HG03378 (cell line): ENCODE data around the gene GORASP1.
A peak's percentile ranks its signal among the peaks of the same experiment; 100 is the strongest.

Experiments used
- ATAC-seq: cut with Tn5 transposase; IDR thresholded peaks from one replicate; pipeline ENCODE4 v1.9.1; 2021; ENCODE audit warnings: mild to moderate bottlenecking, moderate library complexity; ENCODE audit not compliant: unreplicated experiment

GORASP1 gene

GRCh38 chr3:39107388-39108199 is at the start of gene GORASP1, which contains the start of gene TTC21A:
Gene GORASP1 (minus strand): TSS chr3:39107627. CDS start chr3:39107541, 86 bp downstream.
Gene TTC21A (plus strand): TSS chr3:39107680. CDS start chr3:39107838, 158 bp downstream.
- ATAC-seq, result peak; percentile 53

DNA sequence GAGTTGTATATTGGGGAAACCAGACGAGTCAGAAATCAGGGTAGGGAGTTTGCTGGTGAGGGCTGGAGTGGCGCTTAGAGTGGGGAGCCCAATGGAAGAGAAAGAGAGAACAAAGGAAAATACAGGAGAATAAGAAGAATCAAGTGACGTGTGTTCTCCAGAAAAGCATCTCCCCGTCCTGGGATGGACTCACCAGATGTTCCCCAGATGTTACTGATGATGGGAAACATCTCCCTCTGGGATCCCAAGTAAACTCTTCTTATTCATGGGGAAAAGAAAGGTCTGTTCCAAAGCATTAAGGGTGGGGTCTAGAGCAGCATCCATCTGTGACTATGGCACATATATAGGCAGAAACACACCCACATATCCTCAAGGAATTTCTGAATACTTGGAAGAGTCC is 49.0 kb upstream of the GORASP1 start:
- ATAC-seq, result no peak

GRCh38 chr3:39154280-39155021 is 47.0 kb upstream of the GORASP1 start:
- ATAC-seq, result no peak

DNA sequence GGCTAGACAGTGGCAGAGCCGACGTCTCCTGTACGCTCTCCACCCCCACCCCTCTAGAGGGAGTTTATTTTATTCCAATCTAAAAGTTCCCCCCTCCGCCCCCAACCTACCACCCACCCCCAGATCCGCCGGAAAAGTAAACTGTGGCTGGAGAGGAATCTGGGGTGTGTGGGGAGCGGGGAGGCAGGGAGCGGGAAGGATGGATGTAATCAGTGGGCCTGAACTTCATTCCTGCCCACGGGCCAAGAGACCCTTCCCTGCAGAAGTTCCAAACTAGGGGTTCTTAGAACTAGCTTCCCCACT is 46.5 kb upstream of the GORASP1 start:
- no peak for ATAC-seq

DNA sequence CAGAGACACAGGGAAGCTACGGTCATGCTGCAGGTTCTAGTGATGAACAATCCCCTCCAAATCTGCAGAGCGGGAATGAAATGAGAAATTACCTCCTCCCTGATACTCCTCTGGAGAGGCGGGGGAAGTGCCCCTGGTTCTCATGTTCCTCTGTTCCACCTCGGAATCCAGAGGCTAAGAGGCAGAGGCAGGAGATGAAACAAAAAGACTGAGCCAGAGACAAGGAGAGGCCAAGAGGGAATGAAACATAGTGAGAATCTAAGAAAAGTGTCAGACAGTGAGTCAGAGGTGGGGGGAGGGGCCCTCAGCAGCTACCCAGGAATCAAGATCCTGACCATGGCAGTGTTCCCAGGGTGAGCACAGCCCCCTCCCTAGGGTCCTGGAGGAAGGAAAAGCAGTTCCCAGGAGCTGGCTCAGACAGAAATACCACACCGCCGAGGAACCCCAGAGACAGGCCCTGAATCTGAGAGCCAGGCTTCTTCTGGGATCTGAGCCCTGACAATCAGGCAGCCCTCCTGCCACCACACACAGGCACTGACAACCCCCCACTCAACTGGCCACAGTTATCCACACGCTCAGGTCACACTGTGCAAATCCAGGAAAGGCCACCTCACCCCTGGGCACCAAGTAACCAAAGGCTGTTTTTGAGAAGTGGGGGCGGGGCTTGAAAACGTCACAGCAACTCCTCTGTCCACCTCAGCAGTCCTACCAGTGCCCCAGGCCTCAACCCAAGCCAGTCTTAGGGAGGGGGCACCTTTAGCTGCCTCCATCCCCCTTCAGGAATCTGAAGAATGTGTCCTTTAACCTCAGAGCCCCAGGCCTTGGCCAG is 43.6 kb upstream of the GORASP1 start:
- ATAC-seq, result no peak

- no peak for ATAC-seq
Observed at GRCh38 chr3:39150148-39150802, 42.8 kb upstream of the GORASP1 start.

DNA sequence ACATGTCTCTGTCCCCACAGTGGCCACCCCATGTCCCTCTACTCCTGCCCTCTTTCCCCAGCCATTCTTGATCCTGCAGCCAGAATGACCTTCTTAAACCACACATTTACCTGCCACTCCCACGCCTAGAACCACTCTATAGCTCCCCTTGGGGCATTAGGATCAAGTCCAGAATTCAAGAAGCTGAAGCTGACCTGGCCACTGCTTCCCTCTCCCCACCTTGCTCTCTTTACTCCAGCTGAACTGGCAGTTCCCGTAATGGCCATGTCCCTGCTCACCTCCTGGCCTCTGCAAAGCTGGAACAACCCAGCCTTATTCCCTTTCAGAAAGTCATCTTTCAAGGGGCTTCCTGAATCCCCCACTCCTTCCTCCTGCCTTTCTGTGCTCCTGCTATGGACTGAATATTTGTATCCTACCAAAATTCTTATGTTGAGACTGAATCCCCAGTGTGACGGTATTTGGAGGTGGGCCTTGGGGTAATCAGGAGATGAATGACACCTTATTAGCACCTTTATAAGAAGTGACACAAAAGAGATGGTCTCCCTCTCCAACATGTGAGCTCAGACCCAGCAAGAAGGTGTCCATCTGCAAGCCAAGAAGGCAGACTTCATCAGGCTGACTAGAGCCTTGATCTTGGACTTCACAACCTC is 42.2 kb upstream of the GORASP1 start:
- ATAC-seq, result no peak

- no peak for ATAC-seq
Observed at GRCh38 chr3:39149059-39149455, 41.6 kb upstream of the GORASP1 start.

DNA sequence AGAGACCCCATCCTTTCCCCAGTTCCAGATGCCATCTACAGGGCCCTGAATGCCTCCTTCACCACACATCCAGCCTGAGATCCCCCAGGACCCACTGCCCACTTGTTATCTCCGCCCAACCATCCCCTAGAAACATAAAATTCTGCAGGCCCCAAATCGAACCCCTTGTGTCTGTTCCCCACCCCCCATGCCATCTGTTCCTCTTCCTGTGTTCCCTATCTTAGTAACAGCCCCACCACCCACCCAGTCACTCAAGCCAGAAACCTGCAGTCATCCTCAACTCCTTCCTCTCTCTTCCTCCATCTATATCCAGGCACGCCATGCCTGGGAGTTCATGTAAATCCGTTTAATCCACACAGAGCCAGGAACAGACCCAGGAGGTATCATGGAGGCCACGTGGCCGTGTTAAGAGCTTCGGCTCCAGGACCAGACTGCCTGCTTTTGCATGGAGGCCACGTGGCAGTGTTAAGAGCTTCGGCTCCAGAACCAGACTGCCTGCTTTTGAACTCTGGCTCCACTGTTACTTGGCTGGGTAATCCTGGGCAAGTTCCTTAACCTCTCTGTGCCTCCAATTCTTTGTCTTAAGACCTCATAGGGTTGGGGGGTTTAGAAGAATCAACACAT is 41.1 kb upstream of the GORASP1 start:
- ATAC-seq, result no peak

- peak; percentile 25 for ATAC-seq
Observed at GRCh38 chr3:39147711-39148434, 40.4 kb upstream of the GORASP1 start.

DNA sequence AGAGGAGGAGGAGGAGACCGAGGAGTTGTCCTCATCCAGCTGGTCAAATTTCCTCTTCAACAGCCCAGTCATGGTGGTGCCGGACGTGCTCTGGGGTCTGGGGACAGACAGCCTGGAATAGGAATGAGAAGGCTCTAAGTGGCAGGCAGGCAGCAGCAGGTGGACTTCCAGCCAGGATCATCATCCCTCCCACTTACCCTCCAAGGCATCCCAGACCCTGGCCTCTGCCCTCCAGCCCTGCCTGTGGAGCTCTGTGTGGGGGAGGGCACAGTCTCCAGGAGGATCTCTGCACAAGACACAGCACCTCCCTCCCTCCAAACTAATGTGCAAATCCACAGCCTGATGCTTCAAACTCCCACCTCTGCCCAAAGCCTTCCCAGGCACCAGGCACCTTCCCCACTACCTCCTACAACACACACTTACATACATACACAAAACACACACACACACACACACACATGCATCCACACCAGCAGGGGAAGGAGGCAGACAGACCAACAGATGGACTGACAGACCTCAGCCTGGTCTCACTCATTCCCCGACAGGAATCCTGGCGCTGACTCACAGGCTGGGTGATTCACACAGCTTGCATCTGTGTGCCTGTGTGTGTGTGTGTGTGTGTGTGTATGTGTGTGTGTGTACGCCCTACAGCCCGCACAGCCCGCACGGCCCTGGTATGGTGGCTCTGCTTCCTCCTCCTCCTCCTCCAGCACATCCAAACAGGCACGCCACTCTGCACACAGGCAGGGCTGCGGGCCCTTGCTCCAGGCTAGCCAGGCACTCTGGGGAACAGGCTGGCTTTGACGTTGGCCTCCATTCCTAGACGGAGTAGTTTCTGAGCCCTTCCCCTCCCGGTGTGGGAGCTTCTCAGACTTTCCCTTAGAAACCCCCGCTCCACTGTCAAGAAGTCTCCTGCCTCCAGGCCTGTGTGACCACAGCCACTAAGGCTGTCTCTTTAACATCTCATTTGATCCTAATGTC is 39.5 kb upstream of the GORASP1 start:
- no peak for ATAC-seq

DNA sequence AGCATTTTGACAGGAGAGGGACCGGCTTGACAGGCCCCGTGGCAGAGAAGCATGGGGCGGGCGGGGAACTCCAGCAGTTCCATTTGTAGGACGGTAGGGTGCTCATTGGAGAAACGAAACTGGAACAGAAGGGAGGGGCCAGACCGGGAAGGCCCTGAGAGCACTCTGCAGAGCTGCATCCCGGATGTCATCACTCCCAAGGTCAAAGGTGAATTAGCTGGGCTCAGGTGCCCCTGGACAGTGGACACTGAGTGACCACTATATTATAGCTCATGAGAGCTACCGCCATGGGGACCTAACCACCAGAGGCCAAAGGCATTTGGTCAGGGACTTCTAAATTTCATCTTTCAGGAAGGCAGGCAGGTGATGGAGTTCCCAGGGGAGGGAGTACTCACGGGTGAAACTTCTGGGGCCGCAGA is 38.7 kb upstream of the GORASP1 start:
- no peak for ATAC-seq

DNA sequence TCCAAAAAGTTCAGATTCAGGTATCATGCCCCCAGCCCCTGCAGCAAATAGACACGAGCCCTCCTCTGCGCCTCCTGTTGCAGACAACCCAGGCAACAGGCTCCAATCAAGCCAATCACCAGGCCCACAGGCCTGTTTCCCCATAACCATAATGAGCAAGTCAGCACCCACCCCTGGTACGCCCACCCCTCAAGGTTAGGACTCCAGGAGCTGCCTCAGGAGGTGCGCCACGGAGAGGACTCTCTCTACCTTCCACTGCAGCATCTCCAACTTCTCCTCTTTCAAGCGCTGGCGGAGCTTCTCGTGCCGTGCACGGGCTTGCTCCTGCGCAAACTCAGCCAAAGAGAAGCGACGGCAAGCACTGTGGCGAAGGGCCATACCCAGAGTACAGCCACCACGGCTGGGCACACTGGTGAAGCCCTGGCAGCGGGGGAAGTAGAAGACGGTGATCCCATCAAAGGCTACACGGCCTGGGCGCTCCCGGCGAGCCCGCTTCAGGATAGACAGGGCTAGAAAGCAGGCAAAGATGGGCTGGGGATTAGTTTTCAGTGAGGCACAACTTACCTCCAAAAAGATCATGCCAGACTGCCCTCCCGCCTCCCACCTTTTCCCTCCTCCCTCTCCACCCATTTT is 37.4 kb upstream of the GORASP1 start:
- ATAC-seq, result no peak

- no peak for ATAC-seq
Observed at GRCh38 chr3:39144095-39144747, 36.8 kb upstream of the GORASP1 start.

- no peak for ATAC-seq
Observed at GRCh38 chr3:39143051-39143885, 35.8 kb upstream of the GORASP1 start.

DNA sequence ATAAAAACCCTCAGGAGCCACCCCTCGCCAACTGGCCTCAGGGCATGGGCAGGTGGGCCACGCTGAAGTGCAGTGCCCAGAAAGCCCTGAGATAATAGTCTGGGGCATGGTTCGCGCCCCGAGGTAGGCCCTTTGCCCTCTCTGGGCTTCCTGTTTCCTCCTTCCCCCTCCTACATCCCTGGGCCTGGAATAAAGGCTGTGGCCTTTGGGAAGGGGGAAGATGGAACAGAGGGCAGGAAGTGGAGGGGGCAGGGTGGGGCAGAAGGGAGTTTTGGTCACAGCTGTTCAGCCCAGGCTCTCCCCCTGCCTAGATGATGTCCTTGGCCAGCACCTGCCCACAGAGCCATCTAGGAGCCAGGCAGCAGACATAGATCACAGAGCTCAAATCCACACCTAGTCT is 34.6 kb upstream of the GORASP1 start:
- ATAC-seq, result no peak
